KMS-11 (cell line): ENCODE results near the gene DPYSL5.

Experiments
- H2AFZ ChIP-seq: fragments of 200-600 bp; sonication (generic); 2 replicates; pipeline ENCODE4 v1.6.1; 2016; ENCODE audit warnings: antibody characterized with exemption, mixed run types, low read depth
- H3K27ac ChIP-seq: fragments of 200-600 bp; sonication (generic); 2 replicates; pipeline ENCODE4 v1.6.1; 2016; ENCODE audit warnings: mild to moderate bottlenecking, mixed run types
- H3K27me3 ChIP-seq: fragments of 200-600 bp; sonication (generic); 2 replicates; pipeline ENCODE4 v1.6.1; 2017; ENCODE audit warnings: mild to moderate bottlenecking, low read depth, mixed run types, moderate library complexity; ENCODE audit not compliant: insufficient read depth
- H3K36me3 ChIP-seq: fragments of 200-600 bp; sonication (generic); 2 replicates; pipeline ENCODE4 v1.6.1; 2017; ENCODE audit warnings: mild to moderate bottlenecking, mixed run types; ENCODE audit not compliant: insufficient read depth
- H3K4me1 ChIP-seq: fragments of 200-600 bp; sonication (generic); 2 replicates; pipeline ENCODE4 v1.6.1; 2016; ENCODE audit warnings: mild to moderate bottlenecking, low read depth, mixed run types; ENCODE audit not compliant: poor library complexity, severe bottlenecking
- H3K4me2 ChIP-seq: fragments of 200-600 bp; sonication (generic); 2 replicates; pipeline ENCODE4 v1.7.0; 2016; ENCODE audit warnings: mild to moderate bottlenecking, mixed run types
- H3K4me3 ChIP-seq: fragments of 200-600 bp; sonication (generic); IDR thresholded peaks from 2 replicates; pipeline ENCODE4 v1.6.1; 2017; ENCODE audit warnings: low read depth, low read length, mixed read lengths; ENCODE audit not compliant: insufficient read depth
- H3K79me2 ChIP-seq: fragments of 200-600 bp; sonication (generic); 2 replicates; pipeline ENCODE4 v1.6.1; 2016; ENCODE audit warnings: low read depth, mixed run types; ENCODE audit not compliant: insufficient read depth
- H3K9ac ChIP-seq: fragments of 200-600 bp; sonication (generic); 2 replicates; pipeline ENCODE4 v1.6.1; 2016; ENCODE audit warnings: mild to moderate bottlenecking, mixed run types
- H4K20me1 ChIP-seq: fragments of 200-600 bp; sonication (generic); 2 replicates; pipeline ENCODE4 v1.6.1; 2016; ENCODE audit warnings: mild to moderate bottlenecking, mixed run types; ENCODE audit not compliant: insufficient read depth
- CTCF ChIP-seq: fragments of 200-600 bp; sonication (generic); conservative IDR thresholded peaks from 2 replicates; pipeline ENCODE4 v1.6.1; 2017; ENCODE audit warnings: low read depth, mild to moderate bottlenecking, antibody characterized with exemption, low read length, moderate library complexity, mixed read lengths

DPYSL5 gene

GRCh38 chr2:26864226-26864625 is 16.3 kb downstream of the DPYSL5 start:
- Histone ChIP-seq H2AFZ (no peak overlapping the region), H3K4me3 (no peak overlapping the region), H3K4me1 (no peaks in the 10 kb centered on the region), H3K27ac (no peak overlapping the region), H3K27me3 (no peaks in the 10 kb centered on the region), H3K79me2 (no peaks in the 10 kb centered on the region), H3K36me3 (no peaks in the 10 kb centered on the region), H3K4me2 (no peak overlapping the region), H4K20me1 (no peaks in the 10 kb centered on the region), H3K9ac (no peak overlapping the region)
- no peak for TF ChIP-seq CTCF

- no peak overlapping the region for H3K9ac ChIP-seq
- no peak overlapping the region for H3K4me2 ChIP-seq
- no peak overlapping the region for H2AFZ ChIP-seq
- H3K27me3 ChIP-seq: no peaks in the 10 kb centered on the region
- no peak overlapping the region for H3K27ac ChIP-seq
- no peaks in the 10 kb centered on the region for H4K20me1 ChIP-seq
- H3K36me3 ChIP-seq: no peaks in the 10 kb centered on the region
- no peak for TF ChIP-seq CTCF
- no peak overlapping the region for H3K4me3 ChIP-seq
- no peaks in the 10 kb centered on the region for H3K79me2 ChIP-seq
- no peaks in the 10 kb centered on the region for H3K4me1 ChIP-seq
Observed at GRCh38 chr2:26864646-26865045, 16.7 kb downstream of the DPYSL5 start.

- TF ChIP-seq CTCF: no peak
- Histone ChIP-seq H3K4me2 (no peak overlapping the region), H4K20me1 (no peaks in the 10 kb centered on the region), H3K4me3 (no peak overlapping the region), H3K4me1 (no peaks in the 10 kb centered on the region), H3K27me3 (no peaks in the 10 kb centered on the region), H3K27ac (no peak overlapping the region), H2AFZ (no peak overlapping the region), H3K36me3 (no peaks in the 10 kb centered on the region), H3K79me2 (no peaks in the 10 kb centered on the region), H3K9ac (no peak overlapping the region)
Observed at GRCh38 chr2:26870585-26871095, 22.7 kb downstream of the DPYSL5 start.

GRCh38 chr2:26873286-26873983 is 25.5 kb downstream of the DPYSL5 start:
- Histone ChIP-seq H3K27me3 (no peaks in the 10 kb centered on the region), H3K4me2 (no peak overlapping the region), H3K4me3 (no peak overlapping the region), H3K9ac (no peak overlapping the region), H3K27ac (no peak overlapping the region), H2AFZ (no peak overlapping the region), H3K79me2 (no peaks in the 10 kb centered on the region), H3K36me3 (no peaks in the 10 kb centered on the region), H3K4me1 (no peaks in the 10 kb centered on the region), H4K20me1 (no peaks in the 10 kb centered on the region)
- no peak for TF ChIP-seq CTCF
